ENCODE measurements around the gene SLC2A4RG. TPM values are rescaled to one million over a fixed set of nuclear protein-coding genes. Genes with fewer than 3 reads are reported as not detected.

SLC2A4RG gene
- total and polyA plus RNA-seq, 12 donors = 7.9 to 210 (median 47.9) TPM

GRCh38 chr20:63737695-63737944, 2.0 kb upstream of the SLC2A4RG start:
- Histone ChIP-seq H3K4me3 (peak overlapping the region in 1 of 4 donors; percentile 33), H3K27ac (no peak overlapping the region), H3K4me1 (replicated peaks in 1 of 2) (peaks cover 42% of the 10 kb centered on the region in 2 donors), H3K36me3 (replicated peaks in 1 of 2) (peaks cover 0 to 36% of the 10 kb centered on the region in 2 donors), H3K9me3 (replicated peaks in 1 of 3) (no peaks in the 10 kb centered on the region), H3K27me3 (no peaks in the 10 kb centered on the region)
- DNase-seq = no peak
- no peak for TF ChIP-seq POLR2A (IDR thresholded peaks at IDR 0.05)
- no peak for TF ChIP-seq CTCF (IDR thresholded peaks at IDR 0.05)
- WGBS, 4 donors = 6 to 21% (median 18%) methylated on average over 9 to 26 of the region's 26 CpGs; no CpG with 5 or more reads in 1 of the 4 donors
- intact Hi-C loops (cut with DNase I) = no loop called here

GRCh38 chr20:63737945-63738686, 1.5 kb upstream of the SLC2A4RG start:
- Histone ChIP-seq H3K36me3 (replicated peaks in 1 of 2) (peaks cover 0 to 41% of the 10 kb centered on the region in 2 donors), H3K27me3 (no peaks in the 10 kb centered on the region), H3K9me3 (replicated peaks in 1 of 3) (no peaks in the 10 kb centered on the region), H3K27ac (peak overlapping the region in 2 of 5 donors; percentile 85 to 87), H3K4me3 (peak overlapping the region in 1 of 4 donors; percentile 62), H3K4me1 (replicated peaks in 1 of 2) (peaks cover 42% of the 10 kb centered on the region in 2 donors)
- TF ChIP-seq CTCF (IDR thresholded peaks at IDR 0.05) = no peak
- DNase-seq = peak in 4 of 7 donors; percentile 23 to 42 (median 33)
- 21 to 60% (median 33%) methylated on average over 2 to 43 of the region's 43 CpGs for WGBS, 4 donors
- intact Hi-C loops (cut with DNase I) = no loop called here

- peak overlapping the region in 2 of 4 donors; percentile 49 to 62 for H3K4me3 ChIP-seq
- intact Hi-C loops (cut with DNase I) = no loop called here
- H3K9me3 ChIP-seq (replicated peaks in 1 of 3) = no peaks in the 10 kb centered on the region
- TF ChIP-seq CTCF (IDR thresholded peaks at IDR 0.05) (no peak), POLR2A (IDR thresholded peaks at IDR 0.05) (peak in 1 of 2 donors; percentile 23)
- WGBS, 4 donors = 0 to 14% (median 13%) methylated on average over 4 to 26 of the region's 26 CpGs
- peak; percentile 74 to 87 (median 81) for DNase-seq
- no peaks in the 10 kb centered on the region for H3K27me3 ChIP-seq
- H3K36me3 ChIP-seq (replicated peaks in 1 of 2) = peaks cover 0 to 43% of the 10 kb centered on the region in 2 donors
- peaks cover 42% of the 10 kb centered on the region in 2 donors for H3K4me1 ChIP-seq (replicated peaks in 1 of 2)
- H3K27ac ChIP-seq = peak overlapping the region in 4 of 5 donors; percentile 82 to 87 (median 86)
Measured at GRCh38 chr20:63738687-63739129, 868 bp upstream of the SLC2A4RG start.

GRCh38 chr20:63740070-63740626, 572 bp downstream of the SLC2A4RG start:
- H3K36me3 ChIP-seq (replicated peaks in 1 of 2) = peaks cover 0 to 31% of the 10 kb centered on the region in 2 donors
- no peaks in the 10 kb centered on the region for H3K9me3 ChIP-seq (replicated peaks in 1 of 3)
- H3K27ac ChIP-seq = peak overlapping the region; percentile 45 to 94 (median 85)
- H3K4me3 ChIP-seq = peak overlapping the region in 2 of 4 donors; percentile 44 to 83
- no peak for TF ChIP-seq CTCF (IDR thresholded peaks at IDR 0.05)
- no peak for TF ChIP-seq POLR2A (IDR thresholded peaks at IDR 0.05)
- H3K27me3 ChIP-seq = no peaks in the 10 kb centered on the region
- 0 to 1% (median 0%) methylated on average over 3 to 80 of the region's 80 CpGs; no CpG with 5 or more reads in 1 of the 4 donors for WGBS, 4 donors
- intact Hi-C loops (cut with DNase I) = no loop called here
- peaks cover 41 to 42% of the 10 kb centered on the region in 2 donors for H3K4me1 ChIP-seq (replicated peaks in 1 of 2)
- peak in 6 of 7 donors; percentile 29 to 60 (median 43) for DNase-seq

All from adrenal gland (tissue), 12 donors.